HG02642 (cell line): ENCODE results near the gene FBRSL1.

Source experiments
- ATAC-seq: cut with Tn5 transposase; IDR thresholded peaks from one replicate; pipeline ENCODE4 v1.9.1; 2021; ENCODE audit warnings: mild to moderate bottlenecking; ENCODE audit not compliant: unreplicated experiment, poor library complexity

Gene FBRSL1

GRCh38 chr12:132507656-132508490 is 17.9 kb downstream of the FBRSL1 start:
- no peak for ATAC-seq

- no peak for ATAC-seq
Measured at GRCh38 chr12:132508491-132508740, 18.5 kb downstream of the FBRSL1 start.

GRCh38 chr12:132508860-132509732 is 19.1 kb downstream of the FBRSL1 start:
- no peak for ATAC-seq

- no peak for ATAC-seq
Measured at GRCh38 chr12:132510111-132510724, 20.3 kb downstream of the FBRSL1 start.

- ATAC-seq, result no peak
Measured at GRCh38 chr12:132510746-132511477, 21.0 kb downstream of the FBRSL1 start.

- no peak for ATAC-seq
Measured at GRCh38 chr12:132511516-132512196, 21.7 kb downstream of the FBRSL1 start.

GRCh38 chr12:132512197-132513069 is 22.5 kb downstream of the FBRSL1 start:
- ATAC-seq, result no peak

- ATAC-seq, result no peak
Measured at GRCh38 chr12:132513070-132513398, 23.1 kb downstream of the FBRSL1 start.

GRCh38 chr12:132513458-132514135 is 23.6 kb downstream of the FBRSL1 start:
- no peak for ATAC-seq

GRCh38 chr12:132514216-132514820 is 24.4 kb downstream of the FBRSL1 start:
- ATAC-seq, result no peak

GRCh38 chr12:132514838-132515237 is 24.9 kb downstream of the FBRSL1 start:
- no peak for ATAC-seq

GRCh38 chr12:132516095-132517012 is 26.4 kb downstream of the FBRSL1 start:
- no peak for ATAC-seq

- ATAC-seq, result no peak
Measured at GRCh38 chr12:132517013-132517739, 27.2 kb downstream of the FBRSL1 start.

GRCh38 chr12:132517740-132518100 is 27.8 kb downstream of the FBRSL1 start:
- no peak for ATAC-seq

GRCh38 chr12:132518354-132518992 is 28.5 kb downstream of the FBRSL1 start:
- no peak for ATAC-seq
